Right lobe of liver (tissue), 6 donors: ENCODE data around the gene CHST8. TPM values are rescaled to one million over a fixed set of nuclear protein-coding genes. Genes with fewer than 3 reads are reported as not detected.

Experiments
- ATAC-seq, 4 donors: fragments of 200-7000 bp; cut with Tn5 transposase; one replicate each; pipeline ENCODE4 v1.9.1; 2020; ENCODE audit warnings: mild to moderate bottlenecking in 4 of 4, moderate library complexity in 4 of 4
- DNase-seq, 3 donors: peaks; one replicate each; pipeline ENCODE4 v3.0.0-alpha.2; 2020
- H3K27ac ChIP-seq, 3 donors: fragments of 200-600 bp; one replicate each; pipeline ENCODE4 v1.8.0; 2022
- H3K27me3 ChIP-seq, 2 donors: fragments of 200-600 bp; one replicate each; pipeline ENCODE4 v1.8.0; 2022
- H3K36me3 ChIP-seq, 4 donors: fragments of 200-600 bp; sonication (generic) in 1 of 4; one replicate each; pipeline versions ENCODE4 v1.5.1 to v1.8.0; 2017 to 2022; ENCODE audit warnings: control low read depth in 1 of 4
- H3K4me1 ChIP-seq, 4 donors: fragments of 200-600 bp; sonication (generic) in 1 of 4; one replicate each; pipeline versions ENCODE4 v1.5.1 to v1.8.0; 2017 to 2022; ENCODE audit warnings: control low read depth in 1 of 4
- H3K4me3 ChIP-seq, 3 donors: fragments of 200-600 bp; one replicate each; pipeline ENCODE4 v1.8.0; 2022
- H3K9me3 ChIP-seq, 4 donors: fragments of 200-600 bp; sonication (generic) in 1 of 4; one replicate each; pipeline versions ENCODE4 v1.5.1 to v1.8.0; 2017 to 2022; ENCODE audit warnings: control low read depth in 1 of 4
- POLR2A ChIP-seq: fragments of 450-650 bp; IDR thresholded peaks from one replicate; pipeline ENCODE4 v1.6.1; 2017; ENCODE audit warnings: antibody characterized with exemption, mild to moderate bottlenecking
- WGBS: methylation state at CpG from one replicate; pipeline ENCODE4 v1.1.6; 2018; ENCODE audit warnings: low coverage, low lambda C conversion rate; ENCODE audit not compliant: insufficient coverage; ENCODE audit errors: missing lambda C conversion rate; 5-methylcytosine and 5-hydroxymethylcytosine counted together
- intact Hi-C, 2 donors: fragments of 100-400 bp; cut with DNase I; formaldehyde crosslinking; loops; one replicate each; pipeline versions ENCODE4 v1.11.2 to v1.14.1; 2022
- total RNA-seq, 6 experiments: library from RNA; depleted of rRNA in 2 of 6; stranded (reverse); fragments of >200 nt in 2 of 6; fragmentation: NEBNext Ultra II Directional in 3 of 6; extraction: Animal tissue kit (Norgen Biotek cat#: 25700) in 3 of 6; gene quantifications; one replicate each; pipeline versions ENCODE4 v1.1.0 to v1.2.4, GENCODE V29; 2016 to 2023
- TF ChIP-seq, protein P1 (sequence below), 4 donors: fragments of 200-600 bp in 3 of 4; fragments of 450-650 bp in 1 of 4; IDR thresholded peaks; one replicate each; pipeline versions ENCODE4 v1.5.1 to v1.8.0; 2016 to 2022; ENCODE audit warnings: antibody characterized with exemption in 4 of 4, mild to moderate bottlenecking in 2 of 4
- donor health status: DM: no; HTN: yes; CAD: no.
- donor health status: DM: no; HTN: no; CAD: no.
- donor health status: DM: no; HTN: no; CAD: no.
- donor health status: DM: no; HTN: yes; CAD: no.
- donor health status: DM: no; HTN: yes; CAD: no.

Gene CHST8
- total RNA-seq, 6 experiments from 2014 or later: 0.12 to 0.19 TPM; not detected in 4

DNA sequence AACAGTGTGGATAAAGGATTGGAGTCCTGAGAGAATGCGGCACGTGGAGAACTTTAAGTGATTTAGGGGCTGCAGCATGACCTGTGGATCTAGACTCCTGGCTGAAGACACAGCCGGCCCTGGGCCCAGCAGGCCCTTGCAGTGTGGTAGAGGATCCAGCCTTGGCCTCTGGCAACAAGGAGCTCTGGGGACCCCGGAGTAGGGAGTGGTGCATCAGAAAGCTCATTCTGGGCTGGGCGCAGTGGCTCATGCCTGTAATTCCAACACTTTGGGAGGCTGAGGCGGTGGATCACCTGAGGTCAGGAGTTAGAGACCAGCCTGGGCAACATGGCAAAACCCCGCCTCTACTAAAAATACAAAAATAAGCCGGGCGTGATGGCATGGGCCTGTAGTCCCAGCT is 76.0 kb downstream of the CHST8 start:
- Histone ChIP-seq H3K4me1 (no peaks in the 10 kb centered on the region), H3K36me3 (no peaks in the 10 kb centered on the region), H3K4me3 (no peak overlapping the region), H3K27me3 (no peaks in the 10 kb centered on the region), H3K27ac (no peak overlapping the region), H3K9me3 (no peaks in the 10 kb centered on the region)
- DNase-seq: no peak
- WGBS: 85% methylated on average over 6 of the region's 9 CpGs
- no peak for ATAC-seq
- TF ChIP-seq POLR2A: no peak
- TF ChIP-seq, protein P1, sequence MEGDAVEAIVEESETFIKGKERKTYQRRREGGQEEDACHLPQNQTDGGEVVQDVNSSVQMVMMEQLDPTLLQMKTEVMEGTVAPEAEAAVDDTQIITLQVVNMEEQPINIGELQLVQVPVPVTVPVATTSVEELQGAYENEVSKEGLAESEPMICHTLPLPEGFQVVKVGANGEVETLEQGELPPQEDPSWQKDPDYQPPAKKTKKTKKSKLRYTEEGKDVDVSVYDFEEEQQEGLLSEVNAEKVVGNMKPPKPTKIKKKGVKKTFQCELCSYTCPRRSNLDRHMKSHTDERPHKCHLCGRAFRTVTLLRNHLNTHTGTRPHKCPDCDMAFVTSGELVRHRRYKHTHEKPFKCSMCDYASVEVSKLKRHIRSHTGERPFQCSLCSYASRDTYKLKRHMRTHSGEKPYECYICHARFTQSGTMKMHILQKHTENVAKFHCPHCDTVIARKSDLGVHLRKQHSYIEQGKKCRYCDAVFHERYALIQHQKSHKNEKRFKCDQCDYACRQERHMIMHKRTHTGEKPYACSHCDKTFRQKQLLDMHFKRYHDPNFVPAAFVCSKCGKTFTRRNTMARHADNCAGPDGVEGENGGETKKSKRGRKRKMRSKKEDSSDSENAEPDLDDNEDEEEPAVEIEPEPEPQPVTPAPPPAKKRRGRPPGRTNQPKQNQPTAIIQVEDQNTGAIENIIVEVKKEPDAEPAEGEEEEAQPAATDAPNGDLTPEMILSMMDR (IDR thresholded peaks at IDR 0.05): no peak
- intact Hi-C loops: no loop called here

GRCh38 chr19:33698576-33699435 is 77.1 kb downstream of the CHST8 start:
- Histone ChIP-seq H3K36me3 (no peaks in the 10 kb centered on the region), H3K9me3 (no peaks in the 10 kb centered on the region), H3K27me3 (no peaks in the 10 kb centered on the region), H3K27ac (no peak overlapping the region), H3K4me1 (no peaks in the 10 kb centered on the region), H3K4me3 (no peak overlapping the region)
- no peak for TF ChIP-seq POLR2A
- TF ChIP-seq, protein P1 (IDR thresholded peaks at IDR 0.05): no peak
- WGBS: 90% methylated on average over 4 of the region's 14 CpGs
- no peak for ATAC-seq
- DNase-seq: no peak
- intact Hi-C loops: no loop called here

DNA sequence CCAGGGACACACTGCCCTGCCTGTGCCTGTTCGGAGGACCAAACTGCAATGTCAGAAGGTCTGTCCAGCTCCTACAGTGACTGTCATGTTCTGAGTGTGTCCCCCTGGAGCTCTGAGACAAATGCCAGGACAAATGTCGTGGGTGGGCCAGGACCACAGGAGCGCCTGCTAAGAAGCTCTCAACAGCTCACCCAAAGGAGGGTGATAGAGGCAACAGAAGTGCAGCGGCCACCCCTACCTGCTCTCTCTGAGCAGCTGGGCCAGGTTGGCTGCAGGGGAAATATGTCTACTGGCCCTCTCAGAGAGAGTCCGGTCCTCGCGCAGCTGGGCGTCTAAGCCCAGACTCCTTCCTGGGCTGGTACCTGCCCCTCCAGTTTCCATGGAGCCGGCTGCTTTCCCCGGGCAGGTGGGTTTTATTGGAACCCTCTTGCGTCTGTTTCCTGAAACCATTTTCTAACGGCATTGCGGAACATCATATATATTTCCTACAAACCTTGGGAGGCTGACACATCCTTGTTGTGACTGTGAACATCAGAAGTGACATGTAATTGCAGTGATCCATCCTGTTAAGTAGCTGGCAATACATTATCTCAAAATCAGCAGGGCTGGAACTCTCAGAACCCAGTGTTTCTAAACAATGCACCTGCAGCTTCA is 78.1 kb downstream of the CHST8 start:
- 61% methylated on average over 4 of the region's 13 CpGs for WGBS
- no peak for ATAC-seq
- H3K4me3 ChIP-seq: no peak overlapping the region
- TF ChIP-seq, protein P1 (IDR thresholded peaks at IDR 0.05): no peak
- no peaks in the 10 kb centered on the region for H3K27me3 ChIP-seq
- DNase-seq: no peak
- H3K36me3 ChIP-seq: no peaks in the 10 kb centered on the region
- no peaks in the 10 kb centered on the region for H3K4me1 ChIP-seq
- intact Hi-C loops: no loop called here
- no peak overlapping the region for H3K27ac ChIP-seq
- H3K9me3 ChIP-seq: no peaks in the 10 kb centered on the region

DNA sequence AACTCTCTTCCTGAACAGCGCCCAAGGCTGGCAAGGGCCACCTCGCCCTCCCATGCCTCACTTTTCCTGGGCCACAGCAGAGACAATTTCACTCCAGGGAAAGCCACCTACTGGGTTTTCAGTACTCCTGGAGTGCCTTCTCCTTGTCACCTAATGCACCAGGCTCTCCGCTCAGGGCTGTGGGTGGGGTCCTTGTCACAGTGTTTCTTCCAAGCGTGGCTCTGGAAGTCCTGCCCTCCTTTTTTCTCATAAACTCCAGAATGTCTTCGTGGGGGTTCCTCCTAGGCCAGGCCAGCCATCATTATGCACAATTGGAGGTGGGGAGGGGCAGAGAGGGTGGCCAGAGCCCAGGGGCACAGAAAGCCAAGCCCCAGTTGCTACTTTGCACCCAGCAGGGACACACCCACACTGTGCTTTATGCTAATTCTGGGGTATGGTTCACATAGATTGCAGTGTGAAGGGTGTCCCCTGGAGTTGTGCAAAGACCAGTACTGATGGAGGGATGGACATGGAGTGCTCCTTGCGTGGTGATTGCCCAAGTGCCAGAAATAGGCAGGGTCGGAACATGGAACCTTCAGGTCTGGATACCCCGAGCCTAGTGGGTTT is 78.8 kb downstream of the CHST8 start:
- no peaks in the 10 kb centered on the region for H3K36me3 ChIP-seq
- intact Hi-C loops: no loop called here
- no peaks in the 10 kb centered on the region for H3K9me3 ChIP-seq
- H3K4me1 ChIP-seq: no peaks in the 10 kb centered on the region
- H3K4me3 ChIP-seq: no peak overlapping the region
- no peaks in the 10 kb centered on the region for H3K27me3 ChIP-seq
- 36% methylated on average over 3 of the region's 8 CpGs for WGBS
- H3K27ac ChIP-seq: no peak overlapping the region
- ATAC-seq (no peak), DNase-seq (no peak)
- TF ChIP-seq, protein P1 (IDR thresholded peaks at IDR 0.05): no peak
- no peak for TF ChIP-seq POLR2A
